Tibial nerve (tissue), 4 donors: ENCODE results near the gene IFT172. TPM values are rescaled to one million over a fixed set of nuclear protein-coding genes. Genes with fewer than 3 reads are reported as not detected.

Experiments
- DNase-seq, 2 donors: peaks; one replicate each; pipeline ENCODE4 v3.0.0-alpha.2; 2019; ENCODE audit warnings: low spot score in 2 of 2
- H3K27ac ChIP-seq, 4 donors: fragments of 200-600 bp; sonication (generic) in 3 of 4; one replicate each; pipeline ENCODE4 v1.5.1; 2017 to 2019; ENCODE audit warnings: mild to moderate bottlenecking in 1 of 4
- H3K27me3 ChIP-seq, 2 donors: fragments of 200-600 bp; sonication (generic) in 1 of 2; one replicate each; pipeline versions ENCODE4 v1.5.1 to v1.6.0; 2017 to 2019
- H3K36me3 ChIP-seq, 3 donors: fragments of 200-600 bp; sonication (generic); one replicate each; pipeline ENCODE4 v1.5.1; 2018 to 2019
- H3K4me1 ChIP-seq, 4 donors: fragments of 200-600 bp; sonication (generic) in 3 of 4; one replicate each; pipeline ENCODE4 v1.5.1; 2017 to 2019
- H3K4me3 ChIP-seq, 4 donors: fragments of 200-600 bp; sonication (generic) in 3 of 4; one replicate each; pipeline ENCODE4 v1.5.1; 2017 to 2019; ENCODE audit warnings: mild to moderate bottlenecking in 1 of 4, moderate library complexity in 1 of 4
- H3K9me3 ChIP-seq, 4 donors: fragments of 200-600 bp; sonication (generic) in 3 of 4; one replicate each; pipeline ENCODE4 v1.5.1; 2017 to 2019
- CTCF ChIP-seq, 5 experiments: fragments of 200-600 bp in 3 of 5; fragments of 450-650 bp in 2 of 5; sonication (generic) in 3 of 5; IDR thresholded peaks; one replicate each; pipeline ENCODE4 v1.5.1; 2016 to 2019; ENCODE audit warnings: antibody characterized with exemption in 5 of 5, mild to moderate bottlenecking in 3 of 5, moderate library complexity in 2 of 5
- EP300 ChIP-seq, 2 donors: sonication (generic); formaldehyde crosslinking; IDR thresholded peaks; one replicate each; pipeline ENCODE4 v1.6.1; 2017; ENCODE audit warnings: antibody characterized with exemption in 2 of 2, mild to moderate bottlenecking in 1 of 2
- POLR2A ChIP-seq, 2 donors: fragments of 450-650 bp; IDR thresholded peaks; one replicate each; pipeline ENCODE4 v1.6.1; 2017; ENCODE audit warnings: antibody characterized with exemption in 2 of 2, mild to moderate bottlenecking in 2 of 2, moderate library complexity in 2 of 2
- WGBS, 2 donors: methylation state at CpG; one replicate each; pipeline ENCODE4 v1.1.5; 2018; 5-methylcytosine and 5-hydroxymethylcytosine counted together
- total RNA-seq, 4 donors: library from RNA; depleted of rRNA; stranded (reverse); fragments of >200 nt; gene quantifications; one replicate each; pipeline ENCODE4 v1.1.0, GENCODE V29; 2016

IFT172 gene
- total RNA-seq, 4 donors from 2014 or later: 27.8 to 61.4 (median 40.9) TPM

- DNase-seq: no peak
- no peak for TF ChIP-seq POLR2A (IDR thresholded peaks at IDR 0.05)
- no peak for TF ChIP-seq CTCF (IDR thresholded peaks at IDR 0.05)
- no peak for TF ChIP-seq EP300 (IDR thresholded peaks at IDR 0.05)
- 74 to 77% methylated on average over 3 of the region's 3 CpGs for WGBS, 2 donors
- Histone ChIP-seq H3K36me3 (peaks cover 0 to 91% (median 6%) of the 10 kb centered on the region in 3 donors), H3K4me3 (no peak overlapping the region), H3K27ac (no peak overlapping the region), H3K27me3 (no peaks in the 10 kb centered on the region), H3K9me3 (no peaks in the 10 kb centered on the region), H3K4me1 (no peaks in the 10 kb centered on the region)
These were observed 41.2 kb downstream of the IFT172 start for GRCh38 chr2:27448381-27448780.

GRCh38 chr2:27446057-27446456, 43.5 kb downstream of the IFT172 start:
- peaks cover 0 to 14% (median 0%) of the 10 kb centered on the region in 4 donors for H3K4me1 ChIP-seq
- WGBS, 2 donors: 89 to 90% methylated on average over 3 of the region's 3 CpGs
- no peaks in the 10 kb centered on the region for H3K9me3 ChIP-seq
- no peaks in the 10 kb centered on the region for H3K27me3 ChIP-seq
- TF ChIP-seq POLR2A (IDR thresholded peaks at IDR 0.05): no peak
- no peak for TF ChIP-seq CTCF (IDR thresholded peaks at IDR 0.05)
- DNase-seq: no peak
- peak overlapping the region in 1 of 4 donors; percentile 63 for H3K27ac ChIP-seq
- no peak overlapping the region for H3K4me3 ChIP-seq
- peaks cover 6 to 91% (median 11%) of the 10 kb centered on the region in 3 donors for H3K36me3 ChIP-seq

GRCh38 chr2:27445615-27446014, 43.9 kb downstream of the IFT172 start:
- TF ChIP-seq POLR2A (IDR thresholded peaks at IDR 0.05) (no peak), EP300 (IDR thresholded peaks at IDR 0.05) (no peak), CTCF (IDR thresholded peaks at IDR 0.05) (no peak)
- peaks cover 6 to 92% (median 16%) of the 10 kb centered on the region in 3 donors for H3K36me3 ChIP-seq
- no peaks in the 10 kb centered on the region for H3K27me3 ChIP-seq
- no peak for DNase-seq
- H3K4me1 ChIP-seq: peaks cover 0 to 14% (median 0%) of the 10 kb centered on the region in 4 donors
- peak overlapping the region in 1 of 4 donors; percentile 63 for H3K27ac ChIP-seq
- no peaks in the 10 kb centered on the region for H3K9me3 ChIP-seq
- H3K4me3 ChIP-seq: no peak overlapping the region
- WGBS, 2 donors: 91 to 93% methylated on average over 8 of the region's 8 CpGs

GRCh38 chr2:27445155-27445554, 44.4 kb downstream of the IFT172 start:
- TF ChIP-seq CTCF (IDR thresholded peaks at IDR 0.05) (no peak), POLR2A (IDR thresholded peaks at IDR 0.05) (no peak), EP300 (IDR thresholded peaks at IDR 0.05) (no peak)
- peaks cover 6 to 93% (median 20%) of the 10 kb centered on the region in 3 donors for H3K36me3 ChIP-seq
- no peaks in the 10 kb centered on the region for H3K27me3 ChIP-seq
- no peak for DNase-seq
- 89 to 92% methylated on average over 8 of the region's 8 CpGs for WGBS, 2 donors
- H3K4me1 ChIP-seq: peaks cover 0 to 14% (median 0%) of the 10 kb centered on the region in 4 donors
- H3K27ac ChIP-seq: peak overlapping the region in 1 of 4 donors; percentile 63
- H3K4me3 ChIP-seq: no peak overlapping the region
- H3K9me3 ChIP-seq: no peaks in the 10 kb centered on the region

- H3K36me3 ChIP-seq: peaks cover 3 to 93% (median 27%) of the 10 kb centered on the region in 3 donors
These were observed 46.6 kb downstream of the IFT172 start for GRCh38 chr2:27442920-27443282.

More at GRCh38 chr2:27442920-27443282, 46.6 kb downstream of the IFT172 start:
- no peak for DNase-seq
- TF ChIP-seq EP300 (IDR thresholded peaks at IDR 0.05): no peak
- TF ChIP-seq POLR2A (IDR thresholded peaks at IDR 0.05): no peak
- no peak for TF ChIP-seq CTCF (IDR thresholded peaks at IDR 0.05)
- H3K9me3 ChIP-seq: no peaks in the 10 kb centered on the region
- peak overlapping the region in 2 of 4 donors; percentile 53 to 73 for H3K27ac ChIP-seq
- H3K4me3 ChIP-seq: peak overlapping the region in 1 of 4 donors; percentile 32
- 77 to 78% methylated on average over 6 of the region's 6 CpGs for WGBS, 2 donors
- peaks cover 0 to 14% (median 0%) of the 10 kb centered on the region in 4 donors for H3K4me1 ChIP-seq
- H3K27me3 ChIP-seq: no peaks in the 10 kb centered on the region
